Naive B cell (primary cell): ENCODE data around the gene KIF25. TPM values are rescaled to one million over a fixed set of nuclear protein-coding genes. Genes with fewer than 3 reads are reported as not detected.

Source experiments
- ATAC-seq, 2 donors: fragments of 150-1000 bp; cut with Tn5 transposase; 2 replicates each; pipeline ENCODE4 v1.10.0; 2021; ENCODE audit warnings: low read depth in 2 of 2, mild to moderate bottlenecking in 2 of 2, moderate library complexity in 2 of 2
- DNase-seq: peaks from one replicate; pipeline ENCODE4 v3.0.0; 2022
- H3K27ac Mint-ChIP-seq, 6 donors: one replicate each; pipeline ENCODE4 v1.8.0; 2020 to 2022; ENCODE audit warnings: mild to moderate bottlenecking in 6 of 6, mixed read lengths in 6 of 6, moderate library complexity in 5 of 6, inconsistent platforms in 2 of 6
- H3K27me3 Mint-ChIP-seq, 3 donors: one replicate each; pipeline ENCODE4 v1.8.0; 2021 to 2022; ENCODE audit warnings: mixed read lengths in 3 of 3, mild to moderate bottlenecking in 1 of 3
- H3K36me3 Mint-ChIP-seq, 2 donors: one replicate each; pipeline ENCODE4 v1.8.0; 2020 to 2022; ENCODE audit warnings: mixed read lengths in 2 of 2, inconsistent platforms in 1 of 2, mild to moderate bottlenecking in 1 of 2
- H3K4me1 Mint-ChIP-seq, 3 donors: one replicate each; pipeline ENCODE4 v1.8.0; 2020 to 2022; ENCODE audit warnings: mixed read lengths in 3 of 3, inconsistent platforms in 1 of 3, mild to moderate bottlenecking in 1 of 3, moderate library complexity in 1 of 3
- H3K4me3 Mint-ChIP-seq, 8 donors: one replicate each; pipeline ENCODE4 v1.8.0; 2020 to 2022; ENCODE audit warnings: mild to moderate bottlenecking in 8 of 8, mixed read lengths in 8 of 8, moderate library complexity in 8 of 8, inconsistent platforms in 2 of 8
- H3K9me3 Mint-ChIP-seq, 7 donors: one replicate each; pipeline ENCODE4 v1.8.0; 2020 to 2022; ENCODE audit warnings: mixed read lengths in 7 of 7, mild to moderate bottlenecking in 5 of 7, inconsistent platforms in 2 of 7, moderate library complexity in 1 of 7
- polyA plus RNA-seq, 6 donors: library from polyadenylated mRNA; unstranded; fragments of 300-500 nt; fragmentation: Illumina TruSeq; gene quantifications; one replicate each; pipeline ENCODE4 v1.2.3, GENCODE V29; 2021; ENCODE audit warnings: low read depth in 6 of 6

KIF25 gene
- polyA plus RNA-seq, 6 donors from 2014 or later: not detected

- Mint-ChIP-seq H3K27ac (no peak overlapping the region), H3K9me3 (peaks cover 8 to 17% (median 10%) of the 10 kb centered on the region in 7 donors), H3K4me1 (no peaks in the 10 kb centered on the region), H3K4me3 (peak overlapping the region in 1 of 8 donors; percentile 16), H3K36me3 (no peaks in the 10 kb centered on the region), H3K27me3 (no peaks in the 10 kb centered on the region)
- DNase-seq (no peak), ATAC-seq (no peak)
Observed at GRCh38 chr6:168088161-168089053, 90.9 kb downstream of the KIF25 start.

- Mint-ChIP-seq H3K27ac (no peak overlapping the region), H3K27me3 (no peaks in the 10 kb centered on the region), H3K4me3 (no peak overlapping the region), H3K36me3 (no peaks in the 10 kb centered on the region), H3K4me1 (no peaks in the 10 kb centered on the region), H3K9me3 (peaks cover 8 to 17% (median 12%) of the 10 kb centered on the region in 7 donors)
- ATAC-seq (no peak), DNase-seq (no peak)
Observed at GRCh38 chr6:168089186-168090063, 92.0 kb downstream of the KIF25 start.

DNA sequence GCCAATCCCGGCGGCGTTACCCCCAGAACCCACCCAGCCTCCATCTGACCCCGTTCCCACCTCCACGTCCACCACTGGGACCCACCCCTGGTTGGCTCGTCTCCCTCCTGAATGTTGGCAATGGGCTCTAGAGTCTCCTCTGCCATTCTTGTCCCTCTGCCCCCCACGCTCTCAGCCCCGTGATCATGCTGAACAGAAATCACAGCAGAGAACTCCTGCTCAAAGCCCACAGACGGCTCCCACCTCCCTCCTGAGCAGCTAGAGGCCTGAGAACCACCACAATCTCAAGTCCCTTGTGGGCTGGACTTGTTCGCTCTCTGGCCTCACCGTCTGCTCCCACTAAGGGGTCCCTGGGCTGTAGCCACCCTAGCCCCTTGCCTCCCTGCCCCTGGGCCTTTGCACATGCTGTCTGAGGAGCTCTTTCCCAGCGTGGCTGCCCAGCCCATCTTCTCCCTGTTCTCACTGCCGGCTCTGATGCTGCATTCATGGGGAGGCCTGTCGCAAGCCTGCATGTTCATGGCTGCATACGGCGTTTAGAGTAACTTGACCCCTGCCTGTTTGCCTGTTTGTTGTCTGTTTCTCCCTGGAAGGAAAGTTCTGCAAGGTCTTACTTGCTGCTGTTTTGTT is 92.7 kb downstream of the KIF25 start:
- H3K9me3 Mint-ChIP-seq: peaks cover 8 to 17% (median 12%) of the 10 kb centered on the region in 7 donors
- H3K27me3 Mint-ChIP-seq: no peaks in the 10 kb centered on the region
- ATAC-seq: no peak
- H3K4me3 Mint-ChIP-seq: no peak overlapping the region
- DNase-seq: no peak
- no peaks in the 10 kb centered on the region for H3K4me1 Mint-ChIP-seq
- no peak overlapping the region for H3K27ac Mint-ChIP-seq
- no peaks in the 10 kb centered on the region for H3K36me3 Mint-ChIP-seq

- Mint-ChIP-seq H3K4me3 (no peak overlapping the region), H3K27me3 (no peaks in the 10 kb centered on the region), H3K4me1 (no peaks in the 10 kb centered on the region), H3K27ac (no peak overlapping the region), H3K9me3 (peaks cover 8 to 17% (median 12%) of the 10 kb centered on the region in 7 donors), H3K36me3 (no peaks in the 10 kb centered on the region)
- DNase-seq (no peak), ATAC-seq (no peak)
Observed at GRCh38 chr6:168090706-168091105, 93.2 kb downstream of the KIF25 start.

- H3K27me3 Mint-ChIP-seq: no peaks in the 10 kb centered on the region
Observed at GRCh38 chr6:168091381-168092264, 94.2 kb downstream of the KIF25 start.

DNA sequence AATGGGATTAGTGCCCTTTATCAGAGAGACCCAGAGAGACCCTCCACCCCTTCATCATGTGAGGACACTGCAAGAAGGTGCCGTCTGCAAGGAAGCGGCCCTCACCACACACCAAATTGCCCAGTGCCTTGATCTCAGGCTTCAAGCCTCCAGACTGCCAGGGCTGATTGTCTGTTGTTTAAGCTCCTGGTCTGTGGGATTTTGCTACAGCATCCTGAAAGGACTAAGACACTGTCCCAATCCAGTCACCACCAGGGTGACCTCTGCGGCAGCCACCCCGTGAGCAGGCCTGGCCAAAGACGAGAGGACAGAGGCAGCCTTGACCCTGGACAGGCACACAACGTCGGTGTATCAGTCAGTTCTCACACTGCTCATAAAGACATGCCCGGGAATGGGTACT is 95.1 kb downstream of the KIF25 start:
- Mint-ChIP-seq H3K36me3 (no peaks in the 10 kb centered on the region), H3K4me3 (no peak overlapping the region), H3K27me3 (peaks cover 0 to 3% (median under 1%) of the 10 kb centered on the region in 3 donors), H3K4me1 (no peaks in the 10 kb centered on the region), H3K27ac (no peak overlapping the region), H3K9me3 (peaks cover 8 to 17% (median 12%) of the 10 kb centered on the region in 7 donors)
- DNase-seq: no peak
- no peak for ATAC-seq

More at GRCh38 chr6:168091381-168092264, 94.2 kb downstream of the KIF25 start:
- Mint-ChIP-seq H3K4me3 (no peak overlapping the region), H3K36me3 (no peaks in the 10 kb centered on the region), H3K4me1 (no peaks in the 10 kb centered on the region), H3K27ac (no peak overlapping the region), H3K9me3 (peaks cover 8 to 17% (median 12%) of the 10 kb centered on the region in 7 donors)
- no peak for ATAC-seq
- DNase-seq: no peak

GRCh38 chr6:168093071-168093505 is 95.6 kb downstream of the KIF25 start:
- Mint-ChIP-seq H3K36me3 (no peaks in the 10 kb centered on the region), H3K27me3 (peaks cover 0 to 8% (median 5%) of the 10 kb centered on the region in 3 donors), H3K4me1 (no peaks in the 10 kb centered on the region), H3K9me3 (peaks cover 8 to 17% (median 12%) of the 10 kb centered on the region in 7 donors), H3K27ac (no peak overlapping the region), H3K4me3 (no peak overlapping the region)
- DNase-seq (no peak), ATAC-seq (no peak)

GRCh38 chr6:168093634-168094033 is 96.2 kb downstream of the KIF25 start:
- DNase-seq (no peak), ATAC-seq (no peak)
- Mint-ChIP-seq H3K27ac (no peak overlapping the region), H3K4me3 (no peak overlapping the region), H3K36me3 (no peaks in the 10 kb centered on the region), H3K4me1 (no peaks in the 10 kb centered on the region), H3K9me3 (peaks cover 8 to 17% (median 12%) of the 10 kb centered on the region in 7 donors), H3K27me3 (peaks cover 0 to 10% (median 8%) of the 10 kb centered on the region in 3 donors)

Other genes starting within 250 kb of the KIF25 start
- 1 to 10 TPM in 5 of 6 donors, under 1 TPM in 1; 0.71 to 5.4 (median 2.6) TPM for gene AFDN, start 170.8 kb upstream of the KIF25 start, polyA plus RNA-seq
- gene FRMD1, start 81.5 kb downstream of the KIF25 start, polyA plus RNA-seq: not detected